ENCODE measurements around the gene ACADSB. TPM values are rescaled to one million over a fixed set of nuclear protein-coding genes. Genes with fewer than 3 reads are reported as not detected.

Gene ACADSB
- 17.5 and 19.5 TPM in 2 replicates for total RNA-seq
- long read RNA-seq, full-length matches to known transcripts = 36 of 50 reads
- long read RNA-seq, partial matches to known transcripts = 2 of 50 reads
- long read RNA-seq, other reads (novel, unspliced or antisense) = 12 of 50 reads

GRCh38 chr10:123008355-123009104, at the start of gene ACADSB, which contains the start of gene IKZF5:
ACADSB (plus strand) TSS chr10:123009006; CDS start chr10:123009030, 24 bp downstream.
IKZF5 (minus strand) TSS chr10:123008795; CDS start chr10:122998625, 10,170 bp downstream.
- peaks cover 26% of the 10 kb centered on the region for H3K4me1 Mint-ChIP-seq (ENCODE audit: unreplicated experiment)
- no peaks in the 10 kb centered on the region for H3K36me3 Mint-ChIP-seq (ENCODE audit: unreplicated experiment)

GRCh38 chr10:122962405-122962804, 46.4 kb upstream of the ACADSB start:
- H3K9me3 Mint-ChIP-seq (ENCODE audit: unreplicated experiment) = peaks cover 22% of the 10 kb centered on the region
- no peak overlapping the region for H3K4me3 Mint-ChIP-seq (ENCODE audit: unreplicated experiment)
- no peaks in the 10 kb centered on the region for H3K27me3 Mint-ChIP-seq (ENCODE audit: unreplicated experiment)
- no peak for DNase-seq (ENCODE audit: extremely low spot score, unreplicated experiment)
- H3K4me1 Mint-ChIP-seq (ENCODE audit: unreplicated experiment) = no peaks in the 10 kb centered on the region
- H3K27ac Mint-ChIP-seq (ENCODE audit: unreplicated experiment) = no peak overlapping the region
- no peak for TF ChIP-seq CTCF (IDR thresholded peaks at IDR 0.05)
- H3K36me3 Mint-ChIP-seq (ENCODE audit: unreplicated experiment) = peaks cover 8% of the 10 kb centered on the region

More at GRCh38 chr10:123008355-123009104, at the start of gene ACADSB, which contains the start of gene IKZF5:
- Mint-ChIP-seq H3K4me3 (ENCODE audit: unreplicated experiment) (peak within 1 kb of the TSS; percentile 100), H3K27ac (ENCODE audit: unreplicated experiment) (peak within 1 kb of the TSS; percentile 99), H3K9me3 (ENCODE audit: unreplicated experiment) (no peaks in the 10 kb centered on the region), H3K27me3 (ENCODE audit: unreplicated experiment) (no peaks in the 10 kb centered on the region)
- peak; percentile 97 for DNase-seq (ENCODE audit: extremely low spot score, unreplicated experiment)
- no peak for TF ChIP-seq CTCF (IDR thresholded peaks at IDR 0.05)

DNA sequence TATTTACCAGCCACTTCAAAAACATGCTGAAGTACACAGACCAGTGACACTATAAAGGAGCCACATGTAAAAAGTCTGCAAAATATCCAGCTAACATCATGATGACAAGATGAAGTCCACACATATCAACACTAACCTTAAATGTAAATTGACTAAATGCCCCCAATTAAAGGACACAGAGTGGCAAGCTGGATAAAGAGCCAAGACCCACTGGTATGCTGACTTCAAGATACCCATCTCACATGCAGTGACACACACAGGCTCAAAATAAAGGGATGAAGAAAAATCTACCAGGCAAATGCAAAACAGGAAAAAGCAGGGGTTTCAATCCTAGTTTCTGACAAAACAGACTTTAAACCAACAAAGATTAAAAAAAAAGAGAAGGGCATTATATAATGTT, 41.9 kb upstream of the ACADSB start:
- H3K27me3 Mint-ChIP-seq (ENCODE audit: unreplicated experiment) = no peaks in the 10 kb centered on the region
- TF ChIP-seq CTCF (IDR thresholded peaks at IDR 0.05) = no peak
- H3K27ac Mint-ChIP-seq (ENCODE audit: unreplicated experiment) = no peak overlapping the region
- no peak overlapping the region for H3K4me3 Mint-ChIP-seq (ENCODE audit: unreplicated experiment)
- DNase-seq (ENCODE audit: extremely low spot score, unreplicated experiment) = no peak
- peaks cover 8% of the 10 kb centered on the region for H3K36me3 Mint-ChIP-seq (ENCODE audit: unreplicated experiment)
- H3K9me3 Mint-ChIP-seq (ENCODE audit: unreplicated experiment) = peaks cover 36% of the 10 kb centered on the region
- H3K4me1 Mint-ChIP-seq (ENCODE audit: unreplicated experiment) = no peaks in the 10 kb centered on the region

- no peaks in the 10 kb centered on the region for H3K4me1 Mint-ChIP-seq (ENCODE audit: unreplicated experiment)
- no peak for TF ChIP-seq CTCF (IDR thresholded peaks at IDR 0.05)
- no peak for DNase-seq (ENCODE audit: extremely low spot score, unreplicated experiment)
- H3K27ac Mint-ChIP-seq (ENCODE audit: unreplicated experiment) = no peak overlapping the region
- peaks cover 5% of the 10 kb centered on the region for H3K36me3 Mint-ChIP-seq (ENCODE audit: unreplicated experiment)
- peaks cover 36% of the 10 kb centered on the region for H3K9me3 Mint-ChIP-seq (ENCODE audit: unreplicated experiment)
- H3K4me3 Mint-ChIP-seq (ENCODE audit: unreplicated experiment) = no peak overlapping the region
- H3K27me3 Mint-ChIP-seq (ENCODE audit: unreplicated experiment) = no peaks in the 10 kb centered on the region
Measured at GRCh38 chr10:122968698-122969097, 40.1 kb upstream of the ACADSB start.

DNA sequence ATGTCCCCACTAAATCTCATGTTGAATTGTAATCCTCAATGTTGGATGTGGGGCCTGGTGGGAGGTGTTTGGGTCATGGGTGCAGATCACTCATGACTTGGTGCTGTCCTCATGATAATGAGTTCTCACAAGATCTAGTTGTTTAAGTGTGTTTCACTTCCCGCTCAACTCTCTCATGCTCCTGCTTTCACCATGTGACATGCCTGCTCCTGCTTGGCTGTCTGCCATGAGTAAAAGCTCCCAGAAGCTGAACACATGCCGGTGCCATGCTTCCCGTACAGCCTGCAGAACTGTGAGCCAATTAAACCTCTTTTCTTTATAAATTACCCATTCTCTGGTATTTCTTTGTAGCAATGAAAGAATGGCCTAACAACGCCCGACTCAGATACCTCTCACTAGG, 34.8 kb upstream of the ACADSB start:
- Mint-ChIP-seq H3K27ac (ENCODE audit: unreplicated experiment) (no peak overlapping the region), H3K36me3 (ENCODE audit: unreplicated experiment) (no peaks in the 10 kb centered on the region), H3K4me3 (ENCODE audit: unreplicated experiment) (no peak overlapping the region), H3K27me3 (ENCODE audit: unreplicated experiment) (peaks cover 3% of the 10 kb centered on the region), H3K4me1 (ENCODE audit: unreplicated experiment) (no peaks in the 10 kb centered on the region), H3K9me3 (ENCODE audit: unreplicated experiment) (peaks cover under 1% of the 10 kb centered on the region)
- no peak for DNase-seq (ENCODE audit: extremely low spot score, unreplicated experiment)
- TF ChIP-seq CTCF (IDR thresholded peaks at IDR 0.05) = no peak
